H1 (cell line): ENCODE results near the gene NDUFA9. TPM values are rescaled to one million over a fixed set of nuclear protein-coding genes. Genes with fewer than 3 reads are reported as not detected.

ENCODE experiments used
- CTCF ChIA-PET: fragments of 300-600 bp; sonication (Branson Sonifier 250); formaldehyde crosslinking; loops from one replicate; lab custom pipeline; 2021; ENCODE audit not compliant: partially characterized antibody; lab: Charles Lee
- POLR2A ChIA-PET: fragments of 300-600 bp; sonication (Branson Sonifier 250); formaldehyde crosslinking; loops from one replicate; lab custom pipeline; 2021; ENCODE audit warnings: inconsistent platforms; ENCODE audit not compliant: partially characterized antibody; lab: Charles Lee
- DNase-seq, 2 experiments: peaks; one replicate each; pipeline versions ENCODE4 v3.0.0 to v3.0.0-alpha.2; 2010 to 2022; ENCODE audit warnings: low spot score in 2 of 2, low read depth in 1 of 2, mixed read lengths in 1 of 2
- FAIRE-seq: peaks from 2 replicates; lab custom pipeline; 2011; peaks lifted over from hg19 to GRCh38; lab: Jason Lieb, UNC
- H2AFZ ChIP-seq: 2 replicates; pipeline ENCODE4 v1.8.1; 2012; ENCODE audit warnings: low read length, inconsistent platforms
- H2AK5ac ChIP-seq: 2 replicates; pipeline ENCODE4 v1.6.1; 2013; ENCODE audit warnings: low read depth, low read length
- H2BK120ac ChIP-seq: replicated peaks from 2 replicates; pipeline ENCODE3; 2013; ENCODE audit warnings: low read depth, low read length, inconsistent platforms
- H2BK12ac ChIP-seq: 2 replicates; pipeline ENCODE4 v1.6.1; 2013; ENCODE audit warnings: low read depth, low read length
- H2BK15ac ChIP-seq: 2 replicates; pipeline ENCODE4 v1.6.1; 2013; ENCODE audit warnings: low read length
- H2BK20ac ChIP-seq: 2 replicates; pipeline ENCODE4 v1.6.1; 2013; ENCODE audit warnings: low read length
- H2BK5ac ChIP-seq: 2 replicates; pipeline ENCODE4 v1.6.1; 2013; ENCODE audit warnings: low read depth, low read length
- H3K14ac ChIP-seq: 2 replicates; pipeline ENCODE4 v1.6.1; 2013; ENCODE audit warnings: inconsistent platforms; ENCODE audit not compliant: insufficient read length
- H3K18ac ChIP-seq: 2 replicates; pipeline ENCODE4 v1.6.1; 2013; ENCODE audit warnings: low read length; ENCODE audit errors: extremely low read depth
- H3K23ac ChIP-seq: 2 replicates; pipeline ENCODE4 v1.6.1; 2013; ENCODE audit warnings: inconsistent platforms; ENCODE audit not compliant: insufficient read length
- H3K23me2 ChIP-seq: 2 replicates; pipeline ENCODE4 v1.6.1; 2013; ENCODE audit warnings: low read depth, low read length
- H3K27ac ChIP-seq: 2 replicates; pipeline ENCODE4 v1.6.1; 2011; ENCODE audit warnings: low read depth, low read length, inconsistent platforms
- H3K27me3 ChIP-seq, 4 experiments: replicated peaks in 1 of 4; 1 replicate in 1 of 4; 2 replicates in 3 of 4; pipeline versions ENCODE4 v1.6.1 to v1.8.1; 2011 to 2013; ENCODE audit warnings: low read length in 3 of 4, mild to moderate bottlenecking in 3 of 4, inconsistent platforms in 2 of 4, mixed read lengths in 2 of 4, moderate library complexity in 1 of 4; ENCODE audit not compliant: control insufficient read depth in 3 of 4, insufficient read depth in 3 of 4; ENCODE audit errors: extremely low read depth in 1 of 4
- H3K36me3 ChIP-seq, 4 experiments: 2 replicates each; pipeline versions ENCODE4 v1.6.1 to v1.8.1; 2011 to 2013; ENCODE audit warnings: mild to moderate bottlenecking in 4 of 4, low read length in 3 of 4, moderate library complexity in 2 of 4, control low read depth in 1 of 4, inconsistent platforms in 1 of 4; ENCODE audit not compliant: insufficient read depth in 4 of 4, control insufficient read depth in 2 of 4
- H3K4ac ChIP-seq: replicated peaks from 2 replicates; pipeline ENCODE3; 2013; ENCODE audit warnings: low read length, low read depth, mixed read lengths, inconsistent platforms; ENCODE audit not compliant: insufficient read length
- H3K4me1 ChIP-seq, 4 experiments: replicated peaks in 1 of 4; 1 replicate in 1 of 4; 2 replicates in 3 of 4; pipeline versions ENCODE4 v1.6.1 to v1.8.1; 2011 to 2013; ENCODE audit warnings: low read length in 3 of 4, inconsistent platforms in 2 of 4, mixed read lengths in 1 of 4; ENCODE audit not compliant: insufficient read depth in 4 of 4, control insufficient read depth in 3 of 4
- H3K4me2 ChIP-seq, 2 experiments: 2 replicates each; pipeline versions ENCODE4 v1.6.1 to v1.8.1; 2011 to 2013; ENCODE audit warnings: low read depth in 2 of 2, low read length in 2 of 2, control low read depth in 1 of 2, inconsistent platforms in 1 of 2, mild to moderate bottlenecking in 1 of 2; ENCODE audit not compliant: insufficient read depth in 1 of 2
- H3K4me3 ChIP-seq, 4 experiments: fragments of 200-600, 300-600 bp in 1 of 4; sonication (generic), shearing (Covaris generic), sonication (Bioruptor Twin) in 1 of 4; 2 replicates each; pipeline versions ENCODE4 v1.5.1 to v1.8.1; 2011 to 2016; ENCODE audit warnings: low read length in 4 of 4, low read depth in 3 of 4, control low read depth in 2 of 4, inconsistent platforms in 2 of 4, mild to moderate bottlenecking in 2 of 4, mixed read lengths in 1 of 4, moderate library complexity in 1 of 4; ENCODE audit not compliant: insufficient read depth in 2 of 4; ENCODE audit errors: extremely low read depth in 1 of 4
- H3K56ac ChIP-seq: replicated peaks from 2 replicates; pipeline ENCODE3; 2013; ENCODE audit warnings: low read depth, mild to moderate bottlenecking, mixed read lengths, low read length, inconsistent platforms; ENCODE audit not compliant: insufficient read length
- H3K79me1 ChIP-seq: 2 replicates; pipeline ENCODE4 v1.6.1; 2013; ENCODE audit warnings: low read depth, low read length, control low read depth
- H3K79me2 ChIP-seq, 2 experiments: 2 replicates each; pipeline versions ENCODE4 v1.6.1 to v1.8.1; 2012 to 2013; ENCODE audit warnings: low read length in 2 of 2, mild to moderate bottlenecking in 2 of 2, inconsistent platforms in 1 of 2; ENCODE audit not compliant: insufficient read depth in 2 of 2, control insufficient read depth in 1 of 2
- H3K9ac ChIP-seq, 4 experiments: replicated peaks in 1 of 4; 1 replicate in 1 of 4; 2 replicates in 3 of 4; pipeline versions ENCODE4 v1.6.1 to v1.8.1; 2011 to 2013; ENCODE audit warnings: low read depth in 3 of 4, low read length in 3 of 4, control low read depth in 2 of 4, mild to moderate bottlenecking in 2 of 4, moderate library complexity in 2 of 4, inconsistent platforms in 1 of 4; ENCODE audit errors: extremely low read depth in 1 of 4
- H3K9me3 ChIP-seq, 2 experiments: 2 replicates each; pipeline versions ENCODE4 v1.6.1 to v1.8.1; 2012 to 2013; ENCODE audit warnings: mild to moderate bottlenecking in 2 of 2, moderate library complexity in 2 of 2, control low read depth in 1 of 2, inconsistent platforms in 1 of 2, low read depth in 1 of 2, low read length in 1 of 2, mixed read lengths in 1 of 2; ENCODE audit not compliant: insufficient read depth in 2 of 2
- H4K20me1 ChIP-seq, 2 experiments: replicated peaks in 1 of 2; 2 replicates each; pipeline versions ENCODE3 to v1.8.1; 2011 to 2013; ENCODE audit warnings: inconsistent platforms in 2 of 2, low read length in 2 of 2, mild to moderate bottlenecking in 1 of 2; ENCODE audit not compliant: insufficient read depth in 2 of 2, control insufficient read depth in 1 of 2
- H4K5ac ChIP-seq: 2 replicates; pipeline ENCODE4 v1.6.1; 2013; ENCODE audit warnings: low read length, low read depth, mixed read lengths, inconsistent platforms; ENCODE audit not compliant: insufficient read length
- H4K8ac ChIP-seq: 2 replicates; pipeline ENCODE4 v1.8.0; 2013; ENCODE audit warnings: mild to moderate bottlenecking, moderate library complexity, low read length, inconsistent platforms; ENCODE audit not compliant: insufficient read depth; ENCODE audit errors: extremely low read depth
- H4K91ac ChIP-seq: replicated peaks from 2 replicates; pipeline ENCODE3; 2013; ENCODE audit warnings: low read length, mixed read lengths, inconsistent platforms; ENCODE audit not compliant: insufficient read length
- ASH2L ChIP-seq: fragments of 200-600, 300-600 bp; sonication (generic); IDR thresholded peaks from one replicate; pipeline ENCODE4 v1.7.1; 2017; ENCODE audit warnings: low read length
- BRCA1 ChIP-seq: IDR thresholded peaks from 2 replicates; pipeline ENCODE4 v1.6.1; 2012; ENCODE audit warnings: low read depth, low read length, improper control_type of control experiment
- CHD1 ChIP-seq: IDR thresholded peaks from 2 replicates; pipeline ENCODE4 v1.6.1; 2012; ENCODE audit warnings: low read depth, low read length, improper control_type of control experiment
- EZH2 ChIP-seq: fragments of 200-600 bp; sonication (generic); IDR thresholded peaks from 2 replicates; pipeline ENCODE4 v1.7.1; 2012; ENCODE audit warnings: low read depth, mild to moderate bottlenecking, moderate library complexity, low read length, inconsistent platforms; ENCODE audit not compliant: severe bottlenecking
- HDAC2 ChIP-seq, 2 experiments: fragments of 300-600 bp in 1 of 2; sonication (generic) in 1 of 2; IDR thresholded peaks; 2 replicates each; pipeline ENCODE4 v1.6.1; 2011 to 2012; ENCODE audit warnings: low read depth in 2 of 2, low read length in 2 of 2, mild to moderate bottlenecking in 2 of 2, moderate library complexity in 2 of 2, borderline replicate concordance in 1 of 2, inconsistent platforms in 1 of 2
- KDM1A ChIP-seq: fragments of 200-600, 300-600 bp; sonication (generic); IDR thresholded peaks from 2 replicates; pipeline ENCODE4 v1.7.1; 2016; ENCODE audit warnings: mild to moderate bottlenecking, low read length, borderline replicate concordance
- MAFK ChIP-seq: IDR thresholded peaks from 2 replicates; pipeline ENCODE4 v1.6.1; 2012; ENCODE audit warnings: low read depth, mild to moderate bottlenecking, improper control_type of control experiment, low read length
- POLR2AphosphoS5 ChIP-seq: IDR thresholded peaks from 2 replicates; pipeline ENCODE4 v1.6.1; 2011; ENCODE audit warnings: low read depth, low read length
- RBBP5 ChIP-seq: IDR thresholded peaks from 2 replicates; pipeline ENCODE4 v1.7.1; 2012; ENCODE audit warnings: low read depth, mild to moderate bottlenecking, inconsistent platforms, low read length, moderate library complexity, borderline replicate concordance
- SAP30 ChIP-seq: fragments of 300-600 bp; sonication (generic); IDR thresholded peaks from 2 replicates; pipeline ENCODE4 v1.7.1; 2012; ENCODE audit warnings: low read length, moderate library complexity, mild to moderate bottlenecking, inconsistent platforms; ENCODE audit not compliant: insufficient read depth, insufficient replicate concordance
- TCF12 ChIP-seq: IDR thresholded peaks from 2 replicates; pipeline ENCODE4 v1.6.1; 2011; ENCODE audit warnings: low read depth, mild to moderate bottlenecking, low read length
- WGBS, 2 experiments: shearing (Covaris generic) in 1 of 2; methylation state at CpG; one replicate each; pipeline versions ENCODE4 v1.1.6 to v1.1.7; 2013 to 2015; ENCODE audit warnings: low lambda C conversion rate in 2 of 2, mixed read lengths in 2 of 2, inconsistent platforms in 1 of 2, low coverage in 1 of 2, missing lambda C conversion rate in 1 of 2; ENCODE audit not compliant: insufficient replicate concordance in 2 of 2, insufficient coverage in 1 of 2, insufficient read length in 1 of 2; ENCODE audit errors: extremely low coverage in 1 of 2, missing lambda C conversion rate in 1 of 2; 5-methylcytosine and 5-hydroxymethylcytosine counted together
- polyA plus RNA-seq, 7 experiments: library from polyadenylated mRNA; depleted of rRNA in 3 of 7; stranded (reverse) in 5 of 7; unstranded in 2 of 7; fragments of >200 nt in 5 of 7; fragments of 200-250 nt in 2 of 7; gene quantifications; 1 replicate in 5 of 7; 2 replicates in 1 of 7; 4 replicates in 1 of 7; pipeline versions ENCODE4 v1.2.1 to v1.2.3, GENCODE V29; 2011 to 2013; ENCODE audit warnings: missing spikeins in 2 of 7, mixed read lengths in 2 of 7
- total RNA-seq: library from RNA; stranded (reverse); fragmentation: NEBNext Ultra II Directional; extraction: Animal tissue kit (Norgen Biotek cat#: 25700); gene quantifications from 2 replicates; pipeline ENCODE4 v1.2.1, GENCODE V29; 2021
- TF ChIP-seq, protein P1 (sequence below): IDR thresholded peaks from 2 replicates; pipeline ENCODE4 v1.6.1; 2012; ENCODE audit warnings: inconsistent platforms
- TF ChIP-seq, protein P2 (sequence below): IDR thresholded peaks from 2 replicates; pipeline ENCODE4 v1.6.1; 2011; ENCODE audit warnings: low read depth, mild to moderate bottlenecking, low read length; ENCODE audit not compliant: insufficient read depth

Gene NDUFA9
- total and polyA plus RNA-seq, 2 of the 8 experiments (the other 6 are each of a cell fraction or from before 2014, with no cell fraction given) = 50.2 to 67.0 TPM

DNA sequence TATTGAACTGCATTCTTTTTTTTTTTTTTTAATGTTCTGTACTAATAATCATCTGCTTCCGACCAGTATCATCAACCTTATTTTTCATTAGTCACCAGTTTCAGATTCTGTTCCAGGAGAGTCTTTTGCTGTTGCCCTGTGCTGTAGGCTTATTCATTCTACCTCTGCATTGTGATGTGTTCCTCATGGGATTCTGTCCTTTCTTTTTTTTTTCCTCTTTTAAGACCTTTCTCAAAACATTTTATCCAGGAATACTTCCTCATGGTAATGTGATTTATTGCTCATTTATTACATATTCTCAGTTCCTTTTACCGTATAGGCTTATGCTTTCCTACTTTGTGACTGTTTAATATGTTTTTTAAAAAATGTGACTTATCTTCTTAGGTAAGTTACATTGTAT lies 4.8 kb downstream of the NDUFA9 start:
- CTCF ChIA-PET = interaction anchor here (0.7 to 1.5 kb wide), 2 partner anchors 104 to 300 kb away, joined by 3 to 5 read pairs; no protein-coding TSS in a partner anchor
- WGBS, 2 experiments = 100% methylated on average over 2 of the region's 2 CpGs; no CpG with 5 or more reads in 1 of the 2 experiments
- Histone ChIP-seq H3K4me1 (peaks cover 0 to 3% (median 1%) of the 10 kb centered on the region in 4 experiments; a peak in 1 of 7 replicates), H4K20me1 (peaks cover 1 to 5% of the 10 kb centered on the region in 2 experiments), H3K23ac (no peak overlapping the region), H2BK15ac (no peak overlapping the region), H3K23me2 (no peaks in the 10 kb centered on the region), H3K56ac (no peak overlapping the region), H3K4me2 (no peak overlapping the region), H3K14ac (no peak overlapping the region), H3K36me3 (peaks cover 10 to 39% (median 26%) of the 10 kb centered on the region in 4 experiments), H2BK120ac (no peak overlapping the region), H4K5ac (no peak overlapping the region), H3K18ac (no peak overlapping the region), H4K91ac (no peak overlapping the region), H3K79me1 (no peaks in the 10 kb centered on the region; the same call in 1 of the 2 replicates), H2AFZ (no peak overlapping the region), H3K4ac (no peak overlapping the region), H2BK20ac (no peak overlapping the region), H3K9me3 (no peaks in the 10 kb centered on the region), H4K8ac (no peak overlapping the region), H3K4me3 (no peak overlapping the region), H2AK5ac (no peak overlapping the region), H3K9ac (no peak overlapping the region), H2BK5ac (no peak overlapping the region), H2BK12ac (no peak overlapping the region), H3K27ac (no peak overlapping the region), H3K79me2 (peaks cover 0 to 43% of the 10 kb centered on the region in 2 experiments; a peak in 3 of 4 replicates), H3K27me3 (no peaks in the 10 kb centered on the region)
- POLR2A ChIA-PET = no interaction called here
- no peak for DNase-seq
- FAIRE-seq = no peak
- TF ChIP-seq EZH2 = no peak
- no peak for TF ChIP-seq SAP30
- TF ChIP-seq POLR2AphosphoS5 = no peak
- TF ChIP-seq, protein P1, sequence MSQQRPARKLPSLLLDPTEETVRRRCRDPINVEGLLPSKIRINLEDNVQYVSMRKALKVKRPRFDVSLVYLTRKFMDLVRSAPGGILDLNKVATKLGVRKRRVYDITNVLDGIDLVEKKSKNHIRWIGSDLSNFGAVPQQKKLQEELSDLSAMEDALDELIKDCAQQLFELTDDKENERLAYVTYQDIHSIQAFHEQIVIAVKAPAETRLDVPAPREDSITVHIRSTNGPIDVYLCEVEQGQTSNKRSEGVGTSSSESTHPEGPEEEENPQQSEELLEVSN = no peak
- no peak for TF ChIP-seq TCF12
- no peak for TF ChIP-seq RBBP5
- TF ChIP-seq ASH2L = no peak
- TF ChIP-seq, protein P2, sequence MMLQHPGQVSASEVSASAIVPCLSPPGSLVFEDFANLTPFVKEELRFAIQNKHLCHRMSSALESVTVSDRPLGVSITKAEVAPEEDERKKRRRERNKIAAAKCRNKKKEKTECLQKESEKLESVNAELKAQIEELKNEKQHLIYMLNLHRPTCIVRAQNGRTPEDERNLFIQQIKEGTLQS = no peak
- TF ChIP-seq BRCA1 = no peak
- no peak for TF ChIP-seq HDAC2 (IDR thresholded peaks at IDR 0.05; ENCODE audit: borderline replicate concordance in 1 of 2, low read depth in 2 of 2, low read length in 2 of 2)
- no peak for TF ChIP-seq KDM1A
- TF ChIP-seq CHD1 = no peak
- TF ChIP-seq MAFK = no peak
